Measurements from ENCODE around the gene ZRANB3. TPM values are rescaled to one million over a fixed set of nuclear protein-coding genes. Genes with fewer than 3 reads are reported as not detected.

The ZRANB3 gene
- total RNA-seq, 1 experiment from 2014 or later: 11.3 TPM

GRCh38 chr2:135317375-135317774, 213.6 kb downstream of the ZRANB3 start:
- BruUV-seq (replicated peaks): no TSS peak
- Histone ChIP-seq H3K9me3 (ENCODE audit: insufficient read depth, low read depth) (no peaks in the 10 kb centered on the region), H3K36me3 (ENCODE audit: low read depth) (no peaks in the 10 kb centered on the region), H3K4me2 (no peak overlapping the region), H3K4me1 (replicated peaks; ENCODE audit: insufficient read depth) (no peaks in the 10 kb centered on the region), H3K4me3 (no peak overlapping the region), H3K9me2 (ENCODE audit: insufficient read depth) (no peaks in the 10 kb centered on the region), H3K27me3 (ENCODE audit: insufficient read depth, low read depth) (no peaks in the 10 kb centered on the region), H3F3A (ENCODE audit: insufficient read depth, low read depth) (no peaks in the 10 kb centered on the region), H2AFZ (no peak overlapping the region), H4K20me1 (ENCODE audit: insufficient read depth) (no peaks in the 10 kb centered on the region), H3K27ac (no peak overlapping the region), H3K79me2 (ENCODE audit: low read depth) (no peaks in the 10 kb centered on the region)
- ChIA-PET CTCF (no interaction called here), POLR2A (ENCODE audit: unreplicated experiment) (no interaction called here)
- TF ChIP-seq CTCF (conservative IDR thresholded peaks at IDR 0.05) (no peak), EZH2 (IDR thresholded peaks at IDR 0.05; ENCODE audit: low read depth) (no peak)
- DNase-seq: no peak
- intact Hi-C loops (cut with micrococcal nuclease; ENCODE audit: unreplicated experiment): no loop called here

- ChIA-PET POLR2A (ENCODE audit: unreplicated experiment) (no interaction called here), CTCF (no interaction called here)
- H3K27ac ChIP-seq: no peak overlapping the region
- no peaks in the 10 kb centered on the region for H3K4me1 ChIP-seq (replicated peaks; ENCODE audit: insufficient read depth)
- H3K36me3 ChIP-seq (ENCODE audit: low read depth): no peaks in the 10 kb centered on the region
- no peaks in the 10 kb centered on the region for H3K9me3 ChIP-seq (ENCODE audit: insufficient read depth, low read depth)
- DNase-seq: no peak
- no peaks in the 10 kb centered on the region for H3F3A ChIP-seq (ENCODE audit: insufficient read depth, low read depth)
- intact Hi-C loops (cut with micrococcal nuclease; ENCODE audit: unreplicated experiment): no loop called here
- no peak for TF ChIP-seq EZH2 (IDR thresholded peaks at IDR 0.05; ENCODE audit: low read depth)
- no peak for TF ChIP-seq CTCF (conservative IDR thresholded peaks at IDR 0.05)
- no peak overlapping the region for H3K4me2 ChIP-seq
- no peak overlapping the region for H2AFZ ChIP-seq
- no peak overlapping the region for H3K4me3 ChIP-seq
- H3K79me2 ChIP-seq (ENCODE audit: low read depth): no peaks in the 10 kb centered on the region
- no peaks in the 10 kb centered on the region for H4K20me1 ChIP-seq (ENCODE audit: insufficient read depth)
- H3K27me3 ChIP-seq (ENCODE audit: insufficient read depth, low read depth): no peaks in the 10 kb centered on the region
- no TSS peak for BruUV-seq (replicated peaks)
- no peaks in the 10 kb centered on the region for H3K9me2 ChIP-seq (ENCODE audit: insufficient read depth)
Measured at GRCh38 chr2:135311962-135312361, 219.1 kb downstream of the ZRANB3 start.

- POLR2A ChIA-PET (ENCODE audit: unreplicated experiment): no interaction called here
- CTCF ChIA-PET: no interaction called here
- no TSS peak for BruUV-seq (replicated peaks)
- H3K79me2 ChIP-seq (ENCODE audit: low read depth): no peaks in the 10 kb centered on the region
- no peak overlapping the region for H3K4me2 ChIP-seq
- H3K4me3 ChIP-seq: no peak overlapping the region
- H3K27ac ChIP-seq: no peak overlapping the region
- H3K9me3 ChIP-seq (ENCODE audit: insufficient read depth, low read depth): no peaks in the 10 kb centered on the region
- intact Hi-C loops (cut with micrococcal nuclease; ENCODE audit: unreplicated experiment): no loop called here
- TF ChIP-seq CTCF (conservative IDR thresholded peaks at IDR 0.05) (no peak), EZH2 (IDR thresholded peaks at IDR 0.05; ENCODE audit: low read depth) (no peak)
- no peak for DNase-seq
- H4K20me1 ChIP-seq (ENCODE audit: insufficient read depth): no peaks in the 10 kb centered on the region
- no peaks in the 10 kb centered on the region for H3K9me2 ChIP-seq (ENCODE audit: insufficient read depth)
- H3F3A ChIP-seq (ENCODE audit: insufficient read depth, low read depth): no peaks in the 10 kb centered on the region
- no peaks in the 10 kb centered on the region for H3K27me3 ChIP-seq (ENCODE audit: insufficient read depth, low read depth)
- no peaks in the 10 kb centered on the region for H3K4me1 ChIP-seq (replicated peaks; ENCODE audit: insufficient read depth)
- H3K36me3 ChIP-seq (ENCODE audit: low read depth): no peaks in the 10 kb centered on the region
- H2AFZ ChIP-seq: no peak overlapping the region
Measured at GRCh38 chr2:135311268-135311667, 219.8 kb downstream of the ZRANB3 start.
